Esophagus squamous epithelium (tissue), 4 donors: ENCODE results near the gene BCL11B.

Experiments used
- CTCF ChIP-seq, 6 experiments: fragments of 450-650 bp in 4 of 6; fragments of 200-600 bp in 2 of 6; sonication (generic) in 2 of 6; IDR thresholded peaks; one replicate each; pipeline ENCODE4 v1.5.1; 2016 to 2019; ENCODE audit warnings: antibody characterized with exemption in 6 of 6, mild to moderate bottlenecking in 4 of 6, moderate library complexity in 4 of 6
- POLR2A ChIP-seq, 4 donors: fragments of 450-650 bp; IDR thresholded peaks; one replicate each; pipeline ENCODE4 v1.6.1; 2017; ENCODE audit warnings: antibody characterized with exemption in 4 of 4, mild to moderate bottlenecking in 4 of 4, moderate library complexity in 3 of 4

GRCh38 chr14:99232714-99233214 is 39.2 kb downstream of the BCL11B start:
- TF ChIP-seq CTCF (IDR thresholded peaks at IDR 0.05) = no peak
- TF ChIP-seq POLR2A (IDR thresholded peaks at IDR 0.05) = no peak
